WTC11 (cell line): ENCODE results near the gene CACHD1. TPM values are rescaled to one million over a fixed set of nuclear protein-coding genes. Genes with fewer than 3 reads are reported as not detected.

ENCODE experiments used
- ATAC-seq: fragments of 200-7000 bp; cut with Tn5 transposase; 2 replicates; pipeline ENCODE4 v1.10.0; 2021; ENCODE audit warnings: mild to moderate bottlenecking, moderate library complexity
- CTCF ChIA-PET: fragments of 300-600 bp; sonication (Branson Sonifier 250); formaldehyde crosslinking; loops from one replicate; lab custom pipeline; 2021; ENCODE audit warnings: antibody characterized with exemption; lab: Charles Lee
- POLR2A ChIA-PET: fragments of 350-600 bp; sonication (Branson Sonifier 250); formaldehyde crosslinking; loops from one replicate; lab custom pipeline; 2021; ENCODE audit warnings: antibody characterized with exemption; lab: Charles Lee
- DNase-seq: peaks from one replicate; pipeline ENCODE4 v3.0.0; 2021; ENCODE audit warnings: low spot score
- H3K27ac Mint-ChIP-seq: 2 replicates; pipeline ENCODE4 v1.8.0; 2021; ENCODE audit warnings: mixed read lengths
- H3K27me3 Mint-ChIP-seq: 2 replicates; pipeline ENCODE4 v1.8.0; 2021; ENCODE audit warnings: low read depth, mild to moderate bottlenecking, moderate library complexity, mixed read lengths
- H3K36me3 Mint-ChIP-seq: 2 replicates; pipeline ENCODE4 v1.8.0; 2021; ENCODE audit warnings: mixed read lengths
- H3K4me1 Mint-ChIP-seq: 2 replicates; pipeline ENCODE4 v1.8.0; 2022; ENCODE audit warnings: mixed read lengths
- H3K4me3 Mint-ChIP-seq: 2 replicates; pipeline ENCODE4 v1.8.0; 2021; ENCODE audit warnings: mild to moderate bottlenecking, moderate library complexity, mixed read lengths
- H3K9me3 Mint-ChIP-seq: 2 replicates; pipeline ENCODE4 v1.8.0; 2021; ENCODE audit warnings: mixed read lengths
- ATF1 ChIP-seq: sonication (generic); formaldehyde crosslinking; IDR thresholded peaks from 2 replicates; pipeline ENCODE4 v1.8.1; 2023; ENCODE audit warnings: mild to moderate bottlenecking, moderate library complexity, missing genetic modification reagents
- CBFB ChIP-seq: sonication (generic); formaldehyde crosslinking; IDR thresholded peaks from 2 replicates; pipeline ENCODE4 v1.8.1; 2022; ENCODE audit warnings: mild to moderate bottlenecking, low read depth, missing genetic modification reagents
- CDX4 ChIP-seq: fragments of 250-450 bp; sonication (Bioruptor Pico); IDR thresholded peaks from 2 replicates; pipeline ENCODE4 v1.9.0; 2021; ENCODE audit warnings: moderate library complexity, mild to moderate bottlenecking, inconsistent platforms, borderline replicate concordance
- CTCF ChIP-seq: fragments of 200-600 bp; IDR thresholded peaks from 2 replicates; pipeline ENCODE4 v1.8.0; 2022; ENCODE audit warnings: antibody characterized with exemption
- E2F1 ChIP-seq: sonication (generic); formaldehyde crosslinking; IDR thresholded peaks from 2 replicates; pipeline ENCODE4 v1.8.0; 2022; ENCODE audit warnings: mild to moderate bottlenecking, missing genetic modification reagents
- E2F4 ChIP-seq: sonication (generic); formaldehyde crosslinking; IDR thresholded peaks from 2 replicates; pipeline ENCODE4 v1.8.1; 2022; ENCODE audit warnings: low read depth, mild to moderate bottlenecking, moderate library complexity, missing genetic modification reagents, borderline replicate concordance
- ELF4 ChIP-seq: sonication (generic); formaldehyde crosslinking; IDR thresholded peaks from 2 replicates; pipeline ENCODE4 v1.8.1; 2022; ENCODE audit warnings: low read depth, mild to moderate bottlenecking, moderate library complexity, missing genetic modification reagents
- ETV6 ChIP-seq: sonication (generic); formaldehyde crosslinking; IDR thresholded peaks from 2 replicates; pipeline ENCODE4 v1.8.1; 2022; ENCODE audit warnings: mild to moderate bottlenecking, missing genetic modification reagents
- FOXJ3 ChIP-seq: sonication (generic); formaldehyde crosslinking; IDR thresholded peaks from 2 replicates; pipeline ENCODE4 v1.9.0; 2021; ENCODE audit warnings: missing genetic modification reagents, mild to moderate bottlenecking, borderline replicate concordance
- FOXK1 ChIP-seq: sonication (generic); formaldehyde crosslinking; IDR thresholded peaks from 2 replicates; pipeline ENCODE4 v1.8.0; 2022; ENCODE audit warnings: mild to moderate bottlenecking, moderate library complexity, missing genetic modification reagents
- GTF2I ChIP-seq: fragments of 250-450 bp; sonication (Bioruptor Pico); conservative IDR thresholded peaks from 2 replicates; pipeline ENCODE4 v1.4.0; 2021; ENCODE audit warnings: mild to moderate bottlenecking
- MLX ChIP-seq: sonication (generic); formaldehyde crosslinking; IDR thresholded peaks from 2 replicates; pipeline ENCODE4 v1.8.1; 2023; ENCODE audit warnings: mild to moderate bottlenecking, missing genetic modification reagents, moderate library complexity
- MXD4 ChIP-seq: fragments of 250-450 bp; sonication (Bioruptor Pico); IDR thresholded peaks from 2 replicates; pipeline ENCODE4 v1.8.0; 2021; ENCODE audit warnings: mild to moderate bottlenecking, moderate library complexity, borderline replicate concordance
- NFYB ChIP-seq: sonication (generic); formaldehyde crosslinking; conservative IDR thresholded peaks from 2 replicates; pipeline ENCODE4 v1.8.0; 2022; ENCODE audit warnings: low read depth, missing genetic modification reagents
- ZNF423 ChIP-seq: fragments of 250-450 bp; sonication (Bioruptor Pico); IDR thresholded peaks from 2 replicates; pipeline ENCODE4 v2.1.2; 2022; ENCODE audit warnings: mild to moderate bottlenecking, moderate library complexity
- ZNF512 ChIP-seq: sonication (generic); formaldehyde crosslinking; IDR thresholded peaks from 2 replicates; pipeline ENCODE4 v1.8.1; 2022; ENCODE audit warnings: missing genetic modification reagents, borderline replicate concordance
- total RNA-seq: library from RNA; stranded (reverse); gene quantifications from 3 replicates; pipeline ENCODE4 v1.2.3, GENCODE V29; 2021
- TF ChIP-seq, protein P1 (sequence below): sonication (generic); formaldehyde crosslinking; IDR thresholded peaks from 2 replicates; pipeline ENCODE4 v1.8.1; 2022; ENCODE audit warnings: mild to moderate bottlenecking, moderate library complexity, missing genetic modification reagents
- TF ChIP-seq, protein P2 (sequence below): sonication (generic); formaldehyde crosslinking; IDR thresholded peaks from 2 replicates; pipeline ENCODE4 v1.8.1; 2023; ENCODE audit warnings: mild to moderate bottlenecking, missing genetic modification reagents

The CACHD1 gene
- total RNA-seq, 1 experiment from 2014 or later: 26.3 TPM

- TF ChIP-seq E2F4: no peak
- TF ChIP-seq FOXK1 (CRISPR knock-in tag): no peak
- TF ChIP-seq, all 79 proteins: peak for 0
Observed at GRCh38 chr1:64568171-64568450, 98.2 kb downstream of the CACHD1 start (continued).

DNA sequence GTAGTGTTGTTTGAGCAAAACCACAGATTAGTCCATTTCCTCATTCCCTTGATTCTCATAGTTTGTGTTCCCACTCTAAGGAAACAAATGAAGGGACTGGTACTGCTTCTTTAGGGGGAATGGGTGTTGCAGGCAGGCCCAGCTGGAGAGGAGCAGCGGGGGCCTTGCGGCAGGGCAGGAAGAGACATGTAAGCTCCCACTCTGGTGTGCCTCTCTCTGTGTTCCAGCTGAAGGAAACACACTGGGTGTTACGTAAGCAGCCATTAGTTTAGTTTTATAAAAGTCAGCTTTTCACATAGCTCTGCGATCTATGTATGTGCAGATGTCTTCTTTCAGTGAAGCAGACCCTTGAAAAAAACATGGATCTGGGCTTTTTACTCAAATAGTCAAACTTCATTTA is 99.5 kb downstream of the CACHD1 start:
- CTCF ChIA-PET: no interaction called here
- Mint-ChIP-seq H3K27me3 (no peaks in the 10 kb centered on the region), H3K4me3 (no peak overlapping the region), H3K9me3 (no peaks in the 10 kb centered on the region), H3K27ac (0 out of 2 replicates have a peak overlapping the region, but pooled peaks have one; percentile 42), H3K36me3 (no peaks in the 10 kb centered on the region), H3K4me1 (peaks cover 90% of the 10 kb centered on the region)
- POLR2A ChIA-PET: no interaction called here
- no peak for ATAC-seq
- TF ChIP-seq NFYB (CRISPR knock-in tag) (no peak), CTCF (no peak), ATF1 (CRISPR knock-in tag) (no peak), MXD4 (CRISPR knock-in tag) (no peak), GTF2I (CRISPR knock-in tag) (no peak), ZNF423 (CRISPR knock-in tag) (no peak), ETV6 (CRISPR knock-in tag) (no peak), E2F1 (no peak)
- DNase-seq: no peak

DNA sequence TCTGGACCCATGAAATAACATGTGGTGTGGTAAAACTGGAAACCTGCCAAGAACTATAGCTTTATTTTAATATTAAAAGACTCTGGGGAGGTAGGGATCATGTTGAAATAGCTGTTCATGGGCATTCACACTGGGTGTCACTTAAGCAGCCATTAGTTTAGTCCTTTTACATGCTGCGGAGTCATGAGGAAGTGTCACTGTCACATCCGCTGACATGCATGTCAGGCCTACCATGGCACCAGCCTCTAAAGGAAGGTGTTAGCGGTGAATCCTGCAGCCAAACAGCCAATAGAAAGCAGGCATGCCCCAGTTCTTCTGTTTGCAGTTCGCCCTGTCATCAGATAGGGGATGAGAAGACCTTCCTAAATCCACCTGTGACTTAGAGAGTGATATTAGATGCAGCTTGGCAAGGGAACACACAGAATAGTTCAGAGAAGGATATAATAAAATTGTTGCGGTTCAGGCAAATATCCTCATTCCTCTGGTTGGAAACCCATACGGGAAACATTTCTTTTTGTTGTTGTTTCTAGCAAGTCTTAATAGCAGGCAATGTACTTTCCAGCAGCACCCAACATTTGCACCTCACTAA is 100.4 kb downstream of the CACHD1 start:
- no peaks in the 10 kb centered on the region for H3K9me3 Mint-ChIP-seq
- no peaks in the 10 kb centered on the region for H3K36me3 Mint-ChIP-seq
- no peak overlapping the region for H3K27ac Mint-ChIP-seq
- H3K4me3 Mint-ChIP-seq: no peak overlapping the region
- no peak for DNase-seq
- no peak for ATAC-seq
- ChIA-PET CTCF (no interaction called here), POLR2A (no interaction called here)
- H3K4me1 Mint-ChIP-seq: peaks cover 90% of the 10 kb centered on the region
- no peaks in the 10 kb centered on the region for H3K27me3 Mint-ChIP-seq
- TF ChIP-seq FOXJ3 (CRISPR knock-in tag): no peak
- no peak for TF ChIP-seq FOXK1 (CRISPR knock-in tag)
- no peak for TF ChIP-seq E2F1
- no peak for TF ChIP-seq CDX4 (CRISPR knock-in tag)
- TF ChIP-seq, protein P1, sequence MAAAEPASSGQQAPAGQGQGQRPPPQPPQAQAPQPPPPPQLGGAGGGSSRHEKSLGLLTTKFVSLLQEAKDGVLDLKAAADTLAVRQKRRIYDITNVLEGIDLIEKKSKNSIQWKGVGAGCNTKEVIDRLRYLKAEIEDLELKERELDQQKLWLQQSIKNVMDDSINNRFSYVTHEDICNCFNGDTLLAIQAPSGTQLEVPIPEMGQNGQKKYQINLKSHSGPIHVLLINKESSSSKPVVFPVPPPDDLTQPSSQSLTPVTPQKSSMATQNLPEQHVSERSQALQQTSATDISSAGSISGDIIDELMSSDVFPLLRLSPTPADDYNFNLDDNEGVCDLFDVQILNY (CRISPR knock-in tag): no peak
- no peak for TF ChIP-seq ZNF512 (CRISPR knock-in tag)
- TF ChIP-seq MLX (CRISPR knock-in tag): no peak
- TF ChIP-seq, protein P2, sequence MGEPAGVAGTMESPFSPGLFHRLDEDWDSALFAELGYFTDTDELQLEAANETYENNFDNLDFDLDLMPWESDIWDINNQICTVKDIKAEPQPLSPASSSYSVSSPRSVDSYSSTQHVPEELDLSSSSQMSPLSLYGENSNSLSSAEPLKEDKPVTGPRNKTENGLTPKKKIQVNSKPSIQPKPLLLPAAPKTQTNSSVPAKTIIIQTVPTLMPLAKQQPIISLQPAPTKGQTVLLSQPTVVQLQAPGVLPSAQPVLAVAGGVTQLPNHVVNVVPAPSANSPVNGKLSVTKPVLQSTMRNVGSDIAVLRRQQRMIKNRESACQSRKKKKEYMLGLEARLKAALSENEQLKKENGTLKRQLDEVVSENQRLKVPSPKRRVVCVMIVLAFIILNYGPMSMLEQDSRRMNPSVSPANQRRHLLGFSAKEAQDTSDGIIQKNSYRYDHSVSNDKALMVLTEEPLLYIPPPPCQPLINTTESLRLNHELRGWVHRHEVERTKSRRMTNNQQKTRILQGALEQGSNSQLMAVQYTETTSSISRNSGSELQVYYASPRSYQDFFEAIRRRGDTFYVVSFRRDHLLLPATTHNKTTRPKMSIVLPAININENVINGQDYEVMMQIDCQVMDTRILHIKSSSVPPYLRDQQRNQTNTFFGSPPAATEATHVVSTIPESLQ: no peak
- TF ChIP-seq ELF4 (CRISPR knock-in tag): no peak
- no peak for TF ChIP-seq CBFB
- TF ChIP-seq CTCF: no peak
